ENCODE results near the gene IL18RAP.

IL18RAP gene

GRCh38 chr2:102422910-102423309, at the start of gene IL18RAP:
Gene IL18RAP (plus strand): TSS chr2:102423160. CDS start chr2:102423278, 118 bp downstream.
- TF ChIP-seq CTCF (conservative IDR thresholded peaks at IDR 0.05; ENCODE audit: control insufficient read depth, insufficient read depth, low read depth, low read length) = no peak
- no peak within 1 kb of the TSS for H3K4me3 ChIP-seq (ENCODE audit: control insufficient read depth, low read depth, low read length)

DNA sequence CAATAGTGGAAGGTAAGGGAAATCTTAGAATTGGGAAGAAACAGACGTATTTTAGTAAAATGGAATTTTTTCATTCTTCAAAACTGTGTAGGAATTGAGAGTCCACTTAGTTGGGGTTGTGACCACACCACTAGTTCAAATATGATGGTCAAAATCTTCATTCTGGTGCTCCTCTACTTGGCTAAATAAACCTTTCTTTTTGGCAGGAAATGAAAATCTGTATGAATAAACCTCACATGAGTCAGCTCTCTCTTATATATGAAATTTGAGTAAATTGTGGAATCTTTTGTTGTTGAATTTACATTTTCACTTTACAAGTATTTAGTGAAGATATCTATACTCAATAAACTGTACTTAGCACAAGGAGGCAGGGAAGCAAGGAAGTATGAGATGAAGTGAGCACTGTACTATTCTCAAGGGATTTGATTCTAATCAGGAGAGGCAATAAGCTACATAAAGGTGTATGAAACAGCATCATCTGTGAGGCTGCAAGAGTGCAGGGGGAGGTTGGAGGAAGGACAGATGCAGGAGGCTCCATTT, 46.8 kb upstream of the IL18RAP start:
- no peak for DNase-seq (ENCODE audit: low read depth)
- no peak for TF ChIP-seq CTCF (conservative IDR thresholded peaks at IDR 0.05; ENCODE audit: control insufficient read depth, insufficient read depth, low read depth, low read length)
- H3K4me3 ChIP-seq (ENCODE audit: control insufficient read depth, low read depth, low read length) = no peak overlapping the region

More at GRCh38 chr2:102422910-102423309, at the start of gene IL18RAP:
- DNase-seq (ENCODE audit: low read depth) = no peak

DNA sequence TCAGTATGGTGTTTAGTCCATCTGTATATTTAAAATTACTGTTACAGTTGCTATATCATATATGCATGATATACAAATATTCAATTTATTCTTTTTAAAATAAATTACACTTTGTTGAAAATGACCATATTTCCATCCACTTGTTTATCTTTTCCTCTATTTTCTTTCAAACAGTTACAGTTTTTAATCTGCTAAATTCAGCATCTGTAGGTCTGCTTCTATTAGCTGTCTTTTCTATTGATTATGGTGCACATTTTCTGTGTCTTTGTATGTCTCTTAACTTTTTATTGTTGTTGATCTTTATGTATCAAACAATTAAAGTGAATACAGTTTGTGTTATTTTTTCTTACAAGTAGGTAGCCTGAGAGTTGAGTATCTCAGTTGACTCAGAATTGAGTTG, 39.2 kb upstream of the IL18RAP start:
- no peak for DNase-seq (ENCODE audit: low read depth)
- H3K4me3 ChIP-seq (ENCODE audit: control insufficient read depth, low read depth, low read length) = no peak overlapping the region
- no peak for TF ChIP-seq CTCF (conservative IDR thresholded peaks at IDR 0.05; ENCODE audit: control insufficient read depth, insufficient read depth, low read depth, low read length)

GRCh38 chr2:102385522-102385921, 37.4 kb upstream of the IL18RAP start:
- DNase-seq (ENCODE audit: low read depth) = no peak
- no peak for TF ChIP-seq CTCF (conservative IDR thresholded peaks at IDR 0.05; ENCODE audit: control insufficient read depth, insufficient read depth, low read depth, low read length)
- H3K4me3 ChIP-seq (ENCODE audit: control insufficient read depth, low read depth, low read length) = no peak overlapping the region

GRCh38 chr2:102386004-102386403, 37.0 kb upstream of the IL18RAP start:
- no peak overlapping the region for H3K4me3 ChIP-seq (ENCODE audit: control insufficient read depth, low read depth, low read length)
- no peak for TF ChIP-seq CTCF (conservative IDR thresholded peaks at IDR 0.05; ENCODE audit: control insufficient read depth, insufficient read depth, low read depth, low read length)
- no peak for DNase-seq (ENCODE audit: low read depth)

- no peak for TF ChIP-seq CTCF (conservative IDR thresholded peaks at IDR 0.05; ENCODE audit: control insufficient read depth, insufficient read depth, low read depth, low read length)
- no peak for DNase-seq (ENCODE audit: low read depth)
- H3K4me3 ChIP-seq (ENCODE audit: control insufficient read depth, low read depth, low read length) = no peak overlapping the region
These were observed 36.0 kb upstream of the IL18RAP start for GRCh38 chr2:102386867-102387541.
